ENCODE measurements around the gene CPTP.
"Not testable (repeated sequence)": the region's sequence is repeated elsewhere in the genome, so short reads cannot be mapped to it uniquely, and the experiment has no call there.

The CPTP gene

GRCh38 chr1:1307261-1307922 is 17.2 kb upstream of the CPTP start:
- no peak for DNase-seq

GRCh38 chr1:1307923-1308755 is 16.5 kb upstream of the CPTP start, which contains the start of the genes ACAP3 and PUSL1:
ACAP3 (minus strand) TSS chr1:1307930; CDS start chr1:1307815, 115 bp downstream.
PUSL1 (plus strand) TSS chr1:1308597; CDS start chr1:1308644, 47 bp downstream.
- DNase-seq: peak; percentile 91

GRCh38 chr1:1308756-1309250 is 15.8 kb upstream of the CPTP start:
- no peak for DNase-seq

- no peak for DNase-seq
Observed at GRCh38 chr1:1309251-1310108, 15.1 kb upstream of the CPTP start.

- DNase-seq: no peak
Observed at GRCh38 chr1:1310109-1310385, 14.6 kb upstream of the CPTP start.

- DNase-seq: no peak
Observed at GRCh38 chr1:1310476-1311053, 14.0 kb upstream of the CPTP start.

- no peak for DNase-seq
Observed at GRCh38 chr1:1311107-1312104, 13.2 kb upstream of the CPTP start.

- DNase-seq: no peak
Observed at GRCh38 chr1:1312450-1313314, 11.9 kb upstream of the CPTP start.

GRCh38 chr1:1313500-1314236 is 10.9 kb upstream of the CPTP start:
- DNase-seq: no peak

GRCh38 chr1:1314237-1314586 is 10.4 kb upstream of the CPTP start:
- no peak for DNase-seq

- no peak for DNase-seq
Observed at GRCh38 chr1:1314678-1315335, 9.8 kb upstream of the CPTP start.

GRCh38 chr1:1315435-1315954 is 9.1 kb upstream of the CPTP start:
- no peak for DNase-seq

- not testable (repeated sequence) for DNase-seq
Observed at GRCh38 chr1:1316199-1316598, 8.4 kb upstream of the CPTP start.

GRCh38 chr1:1317420-1317819 is 7.2 kb upstream of the CPTP start:
- no peak for DNase-seq

- no peak for DNase-seq
Observed at GRCh38 chr1:1318131-1318652, 6.4 kb upstream of the CPTP start.

GRCh38 chr1:1318777-1319645 is 5.6 kb upstream of the CPTP start:
- no peak for DNase-seq

- no peak for DNase-seq
Observed at GRCh38 chr1:1319646-1319941, 5.0 kb upstream of the CPTP start.

All from midbrain (tissue), 1 donor.